HCT116 (cell line): ENCODE measurements around the gene HNF4A. TPM values are rescaled to one million over a fixed set of nuclear protein-coding genes. Genes with fewer than 3 reads are reported as not detected.

Experiments used
- ATAC-seq: fragments of 200-7000 bp; cut with Tn5 transposase; 2 replicates; pipeline ENCODE4 v1.9.1; 2020; ENCODE audit warnings: mild to moderate bottlenecking, moderate library complexity
- BruUV-seq: library from RNA; stranded (reverse); fragments of 400-500 nt; replicated peaks from 2 replicates; lab custom pipeline; 2021; lab: Mats Ljungman, UMichigan
- CTCF ChIA-PET: fragments of 300-600 bp; sonication (Branson Sonifier 250); formaldehyde crosslinking; loops from one replicate; lab custom pipeline; 2021; ENCODE audit warnings: antibody characterized with exemption; lab: Charles Lee
- POLR2A ChIA-PET: fragments of 300-600, 350-600 bp; sonication (Branson Sonifier 250); formaldehyde crosslinking; loops from one replicate; lab custom pipeline; 2021; ENCODE audit warnings: antibody characterized with exemption; lab: Charles Lee
- RAD21 ChIA-PET, 2 experiments: fragments of 300-600 bp; sonication (Branson Sonifier 250); formaldehyde crosslinking; loops; one replicate each; lab custom pipeline; 2023; ENCODE audit warnings: low total read pairs in 2 of 2; ENCODE audit not compliant: uncharacterized antibody in 2 of 2, unreplicated experiment in 2 of 2, low non-redundant PET in 1 of 2; lab: Charles Lee
- DNase-seq: peaks from one replicate; pipeline ENCODE4 v3.0.0-alpha.2; 2010; ENCODE audit warnings: low read depth, low spot score
- H2AFZ ChIP-seq: fragments of 200-600 bp; shearing (Covaris generic), sonication (generic); 2 replicates; pipeline ENCODE4 v1.6.1; 2017; ENCODE audit warnings: low read depth, mixed run types, mixed read lengths, antibody characterized with exemption, low read length; ENCODE audit not compliant: poor library complexity, severe bottlenecking
- H3K27ac ChIP-seq: 2 replicates; pipeline ENCODE4 v1.5.1; 2012; ENCODE audit warnings: low read depth, low read length
- H3K27me3 ChIP-seq: fragments of 200-600 bp; sonication (generic); 2 replicates; pipeline ENCODE4 v1.6.1; 2016; ENCODE audit warnings: mixed run types, low read length, mixed read lengths; ENCODE audit not compliant: insufficient read depth
- H3K36me3 ChIP-seq, 2 experiments: fragments of 200-500 bp in 1 of 2; fragments of 200-600 bp in 1 of 2; sonication (Bioruptor generic) in 1 of 2; sonication (generic) in 1 of 2; 2 replicates each; pipeline versions ENCODE4 v1.5.1 to v1.6.1; 2014 to 2016; ENCODE audit warnings: low read length in 2 of 2, inconsistent platforms in 1 of 2, mixed read lengths in 1 of 2, mixed run types in 1 of 2; ENCODE audit not compliant: insufficient read depth in 2 of 2, control insufficient read depth in 1 of 2
- H3K4me1 ChIP-seq, 2 experiments: fragments of 200-600 bp in 1 of 2; sonication (generic) in 1 of 2; 2 replicates each; pipeline versions ENCODE4 v1.5.1 to v1.6.1; 2012 to 2017; ENCODE audit warnings: low read length in 2 of 2, inconsistent platforms in 1 of 2, mild to moderate bottlenecking in 1 of 2, mixed read lengths in 1 of 2, mixed run types in 1 of 2, moderate library complexity in 1 of 2; ENCODE audit not compliant: insufficient read depth in 2 of 2, control insufficient read depth in 1 of 2
- H3K4me2 ChIP-seq: fragments of 200-600 bp; sonication (generic); 2 replicates; pipeline ENCODE4 v1.6.1; 2017; ENCODE audit warnings: mixed run types, low read length, mixed read lengths
- H3K4me3 ChIP-seq, 2 experiments: fragments of 200-600 bp in 1 of 2; sonication (generic) in 1 of 2; replicated peaks in 1 of 2; 2 replicates each; pipeline ENCODE4 v1.5.1; 2011 to 2016; ENCODE audit warnings: low read length in 2 of 2, control low read depth in 1 of 2, low read depth in 1 of 2, mild to moderate bottlenecking in 1 of 2, mixed read lengths in 1 of 2, mixed run types in 1 of 2
- H3K79me2 ChIP-seq: fragments of 200-600 bp; sonication (generic); 2 replicates; pipeline ENCODE4 v1.6.1; 2017; ENCODE audit warnings: mild to moderate bottlenecking, mixed run types, low read length, moderate library complexity, mixed read lengths; ENCODE audit not compliant: insufficient read depth
- H3K9ac ChIP-seq: fragments of 200-600 bp; sonication (generic); 2 replicates; pipeline ENCODE4 v1.6.1; 2016; ENCODE audit warnings: low read length, mixed read lengths
- H3K9me2 ChIP-seq: fragments of 200-600 bp; sonication (generic), shearing (Covaris generic); 2 replicates; pipeline ENCODE4 v1.6.1; 2017; ENCODE audit warnings: mixed run types, mild to moderate bottlenecking, moderate library complexity; ENCODE audit not compliant: insufficient read depth
- H3K9me3 ChIP-seq, 2 experiments: fragments of 200-500 bp in 1 of 2; fragments of 200-600 bp in 1 of 2; sonication (Bioruptor generic) in 1 of 2; sonication (generic) in 1 of 2; 2 replicates each; pipeline ENCODE4 v1.6.1; 2014 to 2017; ENCODE audit warnings: low read length in 2 of 2, mixed read lengths in 2 of 2, inconsistent platforms in 1 of 2, low read depth in 1 of 2, mild to moderate bottlenecking in 1 of 2, mixed run types in 1 of 2, moderate library complexity in 1 of 2; ENCODE audit not compliant: control insufficient read depth in 1 of 2, insufficient read depth in 1 of 2
- H4K20me1 ChIP-seq: fragments of 200-600 bp; sonication (generic), shearing (Covaris generic); 2 replicates; pipeline ENCODE4 v1.6.1; 2017; ENCODE audit warnings: mixed run types, mild to moderate bottlenecking, moderate library complexity; ENCODE audit not compliant: insufficient read depth
- ATF3 ChIP-seq: IDR thresholded peaks from 2 replicates; pipeline ENCODE4 v1.6.1; 2012
- CTCF ChIP-seq, 3 experiments: fragments of 200-600 bp in 1 of 3; sonication (generic) in 1 of 3; IDR thresholded peaks in 2 of 3; conservative IDR thresholded peaks in 1 of 3; 2 replicates each; pipeline ENCODE4 v1.5.1; 2012 to 2017; ENCODE audit warnings: low read depth in 2 of 3, low read length in 2 of 3, antibody characterized with exemption in 1 of 3, borderline replicate concordance in 1 of 3, control low read depth in 1 of 3, mild to moderate bottlenecking in 1 of 3, mixed read lengths in 1 of 3, mixed run types in 1 of 3, moderate library complexity in 1 of 3; ENCODE audit not compliant: insufficient read depth in 1 of 3
- EGR1 ChIP-seq: IDR thresholded peaks from 2 replicates; pipeline ENCODE4 v1.6.1; 2012; ENCODE audit warnings: low read depth
- EZH2phosphoT487 ChIP-seq: fragments of 200-600 bp; IDR thresholded peaks from 2 replicates; pipeline ENCODE4 v1.6.1; 2018; ENCODE audit warnings: antibody characterized with exemption, borderline replicate concordance
- MAX ChIP-seq: IDR thresholded peaks from 2 replicates; pipeline ENCODE4 v1.6.1; 2012
- POLR2A ChIP-seq: IDR thresholded peaks from 2 replicates; pipeline ENCODE4 v1.7.0; 2011; ENCODE audit warnings: borderline replicate concordance; ENCODE audit not compliant: insufficient read depth, insufficient read length; ENCODE audit errors: extremely low read depth
- SIN3A ChIP-seq: IDR thresholded peaks from 2 replicates; pipeline ENCODE4 v1.6.1; 2012; ENCODE audit warnings: low read depth
- SP1 ChIP-seq: IDR thresholded peaks from 2 replicates; pipeline ENCODE4 v1.6.1; 2012; ENCODE audit warnings: low read depth
- SRF ChIP-seq: IDR thresholded peaks from 2 replicates; pipeline ENCODE4 v1.6.1; 2012; ENCODE audit warnings: low read depth
- ZBTB33 ChIP-seq: IDR thresholded peaks from 2 replicates; pipeline ENCODE4 v1.6.1; 2011; ENCODE audit warnings: mild to moderate bottlenecking, low read length, moderate library complexity; ENCODE audit not compliant: insufficient replicate concordance; ENCODE audit errors: extremely low read depth
- ZNF274 ChIP-seq: fragments of 200-500 bp; sonication (Bioruptor generic); IDR thresholded peaks from 2 replicates; pipeline ENCODE4 v1.6.1; 2014; ENCODE audit warnings: mild to moderate bottlenecking, low read depth, low read length, inconsistent platforms
- intact Hi-C: fragments of 100-400 bp; cut with micrococcal nuclease; formaldehyde crosslinking; loops from 2 replicates; pipeline ENCODE4 v1.10.0; 2022
- total RNA-seq: library from RNA; stranded (reverse); gene quantifications from one replicate; pipeline ENCODE4 v1.2.1, GENCODE V29; 2021; ENCODE audit not compliant: unreplicated experiment

Gene HNF4A
- total RNA-seq, 1 experiment from 2014 or later = 7.4 TPM

- no TSS peak for BruUV-seq
- no peak for ATAC-seq
- ChIA-PET POLR2A (no interaction called here), RAD21 (no interaction called here), CTCF (no interaction called here)
- Histone ChIP-seq H4K20me1 (no peaks in the 10 kb centered on the region), H3K4me3 (no peak overlapping the region), H3K9me2 (no peaks in the 10 kb centered on the region), H2AFZ (no peak overlapping the region), H3K36me3 (no peaks in the 10 kb centered on the region), H3K27me3 (no peaks in the 10 kb centered on the region), H3K4me1 (peaks cover 0 to 3% of the 10 kb centered on the region in 2 experiments; a peak in 2 of 4 replicates), H3K9me3 (no peaks in the 10 kb centered on the region), H3K27ac (no peak overlapping the region), H3K9ac (no peak overlapping the region), H3K4me2 (no peak overlapping the region), H3K79me2 (no peaks in the 10 kb centered on the region)
- TF ChIP-seq SRF = no peak
- TF ChIP-seq EGR1 = no peak
- no peak for TF ChIP-seq ZNF274
- no peak for TF ChIP-seq EZH2phosphoT487
- no peak for TF ChIP-seq POLR2A
- no peak for TF ChIP-seq SIN3A
- TF ChIP-seq SP1 = no peak
- no peak for TF ChIP-seq MAX
- TF ChIP-seq ZBTB33 = no peak
- no peak for TF ChIP-seq ATF3
- no peak for TF ChIP-seq CTCF (IDR thresholded peaks at IDR 0.05 in 2 of 3, conservative IDR thresholded peaks at IDR 0.05 in 1 of 3; ENCODE audit: borderline replicate concordance in 1 of 3, insufficient read depth in 1 of 3, low read depth in 2 of 3, low read length in 2 of 3)
- DNase-seq = no peak
- intact Hi-C loops = no loop called here
These were observed 58.8 kb downstream of the HNF4A start for GRCh38 chr20:44414346-44414714.
